ENCODE data around the gene VSTM2L. TPM values are rescaled to one million over a fixed set of nuclear protein-coding genes. Genes with fewer than 3 reads are reported as not detected.
A peak's percentile ranks its signal among the peaks of the same experiment; 100 is the strongest.

Gene VSTM2L
- total RNA-seq, 1 donor from 2014 or later = 1.6 TPM

- ATAC-seq (no peak), DNase-seq (ENCODE audit: low spot score) (no peak)
- intact Hi-C loops (cut with DNase I) = no loop called here
These were observed 24.8 kb upstream of the VSTM2L start for GRCh38 chr20:37877832-37878772.

- no peak for DNase-seq (ENCODE audit: low spot score)
- intact Hi-C loops (cut with DNase I) = no loop called here
- no peak for ATAC-seq
These were observed 23.9 kb upstream of the VSTM2L start for GRCh38 chr20:37878835-37879599.

GRCh38 chr20:37879843-37880242 is 23.1 kb upstream of the VSTM2L start:
- intact Hi-C loops (cut with DNase I) = no loop called here
- ATAC-seq = no peak
- no peak for DNase-seq (ENCODE audit: low spot score)

GRCh38 chr20:37880726-37881591 is 22.0 kb upstream of the VSTM2L start:
- intact Hi-C loops (cut with DNase I) = no loop called here
- peak; percentile 26 for ATAC-seq
- DNase-seq (ENCODE audit: low spot score) = no peak

- DNase-seq (ENCODE audit: low spot score) (no peak), ATAC-seq (no peak)
- intact Hi-C loops (cut with DNase I) = no loop called here
These were observed 21.2 kb upstream of the VSTM2L start for GRCh38 chr20:37881601-37882343.

GRCh38 chr20:37882961-37883712 is 19.8 kb upstream of the VSTM2L start:
- intact Hi-C loops (cut with DNase I) = no loop called here
- DNase-seq (ENCODE audit: low spot score) (no peak), ATAC-seq (no peak)

GRCh38 chr20:37885042-37885441 is 17.9 kb upstream of the VSTM2L start:
- intact Hi-C loops (cut with DNase I) = no loop called here
- ATAC-seq (no peak), DNase-seq (ENCODE audit: low spot score) (no peak)

GRCh38 chr20:37885593-37886503 is 17.1 kb upstream of the VSTM2L start:
- no peak for ATAC-seq
- intact Hi-C loops (cut with DNase I) = no loop called here
- DNase-seq (ENCODE audit: low spot score) = no peak

GRCh38 chr20:37886851-37887297 is 16.1 kb upstream of the VSTM2L start:
- intact Hi-C loops (cut with DNase I) = no loop called here
- no peak for DNase-seq (ENCODE audit: low spot score)
- ATAC-seq = no peak

GRCh38 chr20:37888641-37889040 is 14.3 kb upstream of the VSTM2L start:
- ATAC-seq (no peak), DNase-seq (ENCODE audit: low spot score) (no peak)
- intact Hi-C loops (cut with DNase I) = no loop called here

GRCh38 chr20:37890108-37890507 is 12.8 kb upstream of the VSTM2L start:
- no peak for ATAC-seq
- intact Hi-C loops (cut with DNase I) = no loop called here
- DNase-seq (ENCODE audit: low spot score) = no peak

GRCh38 chr20:37890643-37891042 is 12.3 kb upstream of the VSTM2L start:
- intact Hi-C loops (cut with DNase I) = no loop called here
- ATAC-seq (no peak), DNase-seq (ENCODE audit: low spot score) (no peak)

GRCh38 chr20:37892001-37892400 is 10.9 kb upstream of the VSTM2L start:
- no peak for DNase-seq (ENCODE audit: low spot score)
- no peak for ATAC-seq
- intact Hi-C loops (cut with DNase I) = no loop called here

GRCh38 chr20:37893566-37894241 is 9.2 kb upstream of the VSTM2L start:
- intact Hi-C loops (cut with DNase I) = no loop called here
- ATAC-seq = no peak
- DNase-seq (ENCODE audit: low spot score) = no peak

- no peak for DNase-seq (ENCODE audit: low spot score)
- no peak for ATAC-seq
- intact Hi-C loops (cut with DNase I) = no loop called here
These were observed 8.5 kb upstream of the VSTM2L start for GRCh38 chr20:37894454-37894853.

- DNase-seq (ENCODE audit: low spot score) = no peak
- intact Hi-C loops (cut with DNase I) = no loop called here
- ATAC-seq = no peak
These were observed 7.8 kb upstream of the VSTM2L start for GRCh38 chr20:37895166-37895565.
